Smooth muscle cell (in vitro differentiated cells): ENCODE data around the gene GPN1. TPM values are rescaled to one million over a fixed set of nuclear protein-coding genes. Genes with fewer than 3 reads are reported as not detected.

Source experiments
- DNase-seq: peaks from one replicate; lab custom pipeline; 2025; ENCODE audit not compliant: unreplicated experiment; lab: John Stamatoyannopoulos, UW
- H2AFZ ChIP-seq: fragments of 200-600 bp; sonication (generic); 2 replicates; pipeline ENCODE4 v1.6.0; 2016; ENCODE audit warnings: antibody characterized with exemption, low read depth, mild to moderate bottlenecking
- H3F3A ChIP-seq: fragments of 200-600 bp; sonication (generic); 2 replicates; pipeline ENCODE4 v1.6.0; 2017; ENCODE audit warnings: antibody characterized with exemption, low read depth
- H3K27ac ChIP-seq: fragments of 200-600 bp; sonication (generic); 2 replicates; pipeline ENCODE4 v1.5.1; 2016; ENCODE audit warnings: low read depth, mild to moderate bottlenecking
- H3K27me3 ChIP-seq: fragments of 200-600 bp; sonication (generic); 2 replicates; pipeline ENCODE4 v1.6.1; 2016; ENCODE audit warnings: low read depth, mild to moderate bottlenecking
- H3K36me3 ChIP-seq: fragments of 200-600 bp; sonication (generic); 2 replicates; pipeline ENCODE4 v1.5.1; 2016; ENCODE audit warnings: low read depth
- H3K4me1 ChIP-seq: fragments of 200-600 bp; sonication (generic); 2 replicates; pipeline ENCODE4 v1.5.1; 2016; ENCODE audit warnings: low read depth
- H3K4me2 ChIP-seq: fragments of 200-600 bp; sonication (generic); 2 replicates; pipeline ENCODE4 v1.6.0; 2016; ENCODE audit warnings: mild to moderate bottlenecking
- H3K4me3 ChIP-seq: fragments of 200-600 bp; sonication (generic); 2 replicates; pipeline ENCODE4 v1.5.1; 2016; ENCODE audit warnings: mild to moderate bottlenecking
- H3K79me2 ChIP-seq: fragments of 200-600 bp; sonication (generic); 2 replicates; pipeline ENCODE4 v1.6.0; 2016; ENCODE audit warnings: low read depth, mild to moderate bottlenecking
- H3K9ac ChIP-seq: fragments of 200-600 bp; sonication (generic); 2 replicates; pipeline ENCODE4 v1.6.0; 2016; ENCODE audit warnings: low read depth
- H3K9me3 ChIP-seq: fragments of 200-600 bp; sonication (generic); replicated peaks from 2 replicates; pipeline ENCODE4 v1.5.1; 2016; ENCODE audit warnings: low read depth
- H4K20me1 ChIP-seq: fragments of 200-600 bp; sonication (generic); 2 replicates; pipeline ENCODE4 v1.6.0; 2016; ENCODE audit warnings: low read depth
- WGBS: methylation state at CpG from one replicate; pipeline ENCODE4 v1.1.7; 2016; ENCODE audit warnings: low lambda C conversion rate; 5-methylcytosine and 5-hydroxymethylcytosine counted together
- polyA plus RNA-seq: library from polyadenylated mRNA; unstranded; fragments of >200 nt; fragmentation: Nextera tagmentation; extraction: Ambion mirVana; gene quantifications from 2 replicates; pipeline ENCODE4 v1.2.1, GENCODE V29; 2016
- total RNA-seq: library from RNA; depleted of rRNA; stranded (reverse); fragments of >200 nt; gene quantifications from 2 replicates; pipeline ENCODE4 v1.2.3, GENCODE V29; 2014
- TF ChIP-seq, protein P1 (sequence below): fragments of 200-600 bp; sonication (generic); IDR thresholded peaks from 2 replicates; pipeline ENCODE4 v1.5.1; 2017; ENCODE audit warnings: borderline replicate concordance, mild to moderate bottlenecking, antibody characterized with exemption; ENCODE audit not compliant: insufficient read depth, poor library complexity, severe bottlenecking

GPN1 gene
- total and polyA plus RNA-seq, 2 experiments from 2014 or later, result 39.0 to 54.0 TPM

GRCh38 chr2:27685577-27685976 lies 56.7 kb downstream of the GPN1 start:
- Histone ChIP-seq H3K4me1 (peaks cover 4% of the 10 kb centered on the region), H3K36me3 (peaks cover 10% of the 10 kb centered on the region), H3K9me3 (no peaks in the 10 kb centered on the region), H3K27ac (no peak overlapping the region), H3K9ac (no peak overlapping the region), H3K4me2 (no peak overlapping the region), H3K4me3 (no peak overlapping the region), H3K79me2 (no peaks in the 10 kb centered on the region), H2AFZ (no peak overlapping the region), H4K20me1 (no peaks in the 10 kb centered on the region), H3F3A (peaks cover 14% of the 10 kb centered on the region), H3K27me3 (no peaks in the 10 kb centered on the region)
- TF ChIP-seq, protein P1, sequence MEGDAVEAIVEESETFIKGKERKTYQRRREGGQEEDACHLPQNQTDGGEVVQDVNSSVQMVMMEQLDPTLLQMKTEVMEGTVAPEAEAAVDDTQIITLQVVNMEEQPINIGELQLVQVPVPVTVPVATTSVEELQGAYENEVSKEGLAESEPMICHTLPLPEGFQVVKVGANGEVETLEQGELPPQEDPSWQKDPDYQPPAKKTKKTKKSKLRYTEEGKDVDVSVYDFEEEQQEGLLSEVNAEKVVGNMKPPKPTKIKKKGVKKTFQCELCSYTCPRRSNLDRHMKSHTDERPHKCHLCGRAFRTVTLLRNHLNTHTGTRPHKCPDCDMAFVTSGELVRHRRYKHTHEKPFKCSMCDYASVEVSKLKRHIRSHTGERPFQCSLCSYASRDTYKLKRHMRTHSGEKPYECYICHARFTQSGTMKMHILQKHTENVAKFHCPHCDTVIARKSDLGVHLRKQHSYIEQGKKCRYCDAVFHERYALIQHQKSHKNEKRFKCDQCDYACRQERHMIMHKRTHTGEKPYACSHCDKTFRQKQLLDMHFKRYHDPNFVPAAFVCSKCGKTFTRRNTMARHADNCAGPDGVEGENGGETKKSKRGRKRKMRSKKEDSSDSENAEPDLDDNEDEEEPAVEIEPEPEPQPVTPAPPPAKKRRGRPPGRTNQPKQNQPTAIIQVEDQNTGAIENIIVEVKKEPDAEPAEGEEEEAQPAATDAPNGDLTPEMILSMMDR, result no peak
- 98% methylated on average over 3 of the region's 3 CpGs for WGBS
- no peak for DNase-seq

GRCh38 chr2:27687232-27687631 lies 58.4 kb downstream of the GPN1 start:
- Histone ChIP-seq H3K4me1 (no peaks in the 10 kb centered on the region), H3F3A (peaks cover 6% of the 10 kb centered on the region), H3K36me3 (peaks cover 10% of the 10 kb centered on the region), H3K9me3 (no peaks in the 10 kb centered on the region), H3K27me3 (no peaks in the 10 kb centered on the region), H3K4me2 (no peak overlapping the region), H3K9ac (no peak overlapping the region), H3K27ac (no peak overlapping the region), H3K79me2 (no peaks in the 10 kb centered on the region), H2AFZ (no peak overlapping the region), H3K4me3 (no peak overlapping the region), H4K20me1 (no peaks in the 10 kb centered on the region)
- no peak for DNase-seq
- 97% methylated on average over 1 of the region's 1 CpG for WGBS
- TF ChIP-seq, protein P1, result no peak

DNA sequence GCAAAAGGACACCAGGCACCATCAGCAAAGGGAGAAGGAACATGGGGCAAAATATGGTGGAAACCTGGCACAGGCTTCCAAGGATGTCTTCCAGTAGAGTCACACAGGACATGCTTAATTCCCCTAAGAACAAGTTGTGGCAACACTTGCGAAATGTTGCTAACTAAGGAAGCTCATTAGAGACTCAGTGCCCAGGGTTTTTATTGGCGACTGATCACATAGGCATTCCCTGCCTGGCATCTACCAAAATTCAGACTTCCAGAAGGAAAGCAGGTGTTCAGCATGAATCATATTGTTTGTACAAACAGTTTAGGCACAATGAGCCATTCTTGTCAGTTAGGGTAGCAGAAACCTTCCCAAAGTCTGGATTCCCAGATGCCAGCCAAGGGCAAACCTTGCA lies 60.6 kb downstream of the GPN1 start:
- Histone ChIP-seq H3K4me3 (no peak overlapping the region), H4K20me1 (no peaks in the 10 kb centered on the region), H3K27ac (no peak overlapping the region), H3K4me1 (no peaks in the 10 kb centered on the region), H3K9ac (no peak overlapping the region), H3K36me3 (peaks cover 15% of the 10 kb centered on the region), H2AFZ (no peak overlapping the region), H3K27me3 (no peaks in the 10 kb centered on the region), H3K4me2 (no peak overlapping the region), H3K9me3 (no peaks in the 10 kb centered on the region), H3K79me2 (no peaks in the 10 kb centered on the region), H3F3A (no peaks in the 10 kb centered on the region)
- TF ChIP-seq, protein P1, result no peak
- WGBS, result 93% methylated on average over 2 of the region's 2 CpGs
- no peak for DNase-seq

GRCh38 chr2:27690052-27690451 lies 61.2 kb downstream of the GPN1 start:
- Histone ChIP-seq H3K27me3 (no peaks in the 10 kb centered on the region), H3F3A (no peaks in the 10 kb centered on the region), H3K36me3 (peaks cover 10% of the 10 kb centered on the region), H3K4me1 (no peaks in the 10 kb centered on the region), H3K9ac (no peak overlapping the region), H3K9me3 (no peaks in the 10 kb centered on the region), H4K20me1 (no peaks in the 10 kb centered on the region), H3K4me3 (no peak overlapping the region), H3K79me2 (no peaks in the 10 kb centered on the region), H3K4me2 (no peak overlapping the region), H2AFZ (no peak overlapping the region), H3K27ac (no peak overlapping the region)
- no peak for DNase-seq
- TF ChIP-seq, protein P1, result no peak
